ENCODE results near the gene GPR15. TPM values are rescaled to one million over a fixed set of nuclear protein-coding genes. Genes with fewer than 3 reads are reported as not detected.

The GPR15 gene
- total RNA-seq, 2 experiments from 2014 or later, result 8.4 to 9.6 TPM

GRCh38 chr3:98512576-98512975 is 19.2 kb upstream of the GPR15 start:
- Mint-ChIP-seq H3K27ac (no peak overlapping the region), H3K9me3 (no peaks in the 10 kb centered on the region), H3K4me1 (ENCODE audit: low read depth) (peaks cover 25% of the 10 kb centered on the region), H3K4me3 (no peak overlapping the region), H3K27me3 (no peaks in the 10 kb centered on the region), H3K36me3 (ENCODE audit: low read depth) (peaks cover 86% of the 10 kb centered on the region)
- ChIA-PET POLR2A (interaction anchor here (2.1 kb wide), 1 partner anchor 10 kb away, joined by 6 read pairs; the partner anchor contains the start of gene CLDND1), CTCF (no interaction called here)
- no peaks in the 10 kb centered on the region for H3K9me3 ChIP-seq (ENCODE audit: control insufficient read depth in 1 of 2, insufficient read depth in 1 of 2, low read length in 2 of 2)
- H3K4me3 ChIP-seq (ENCODE audit: low read length), result no peak overlapping the region
- TF ChIP-seq, protein P1, sequence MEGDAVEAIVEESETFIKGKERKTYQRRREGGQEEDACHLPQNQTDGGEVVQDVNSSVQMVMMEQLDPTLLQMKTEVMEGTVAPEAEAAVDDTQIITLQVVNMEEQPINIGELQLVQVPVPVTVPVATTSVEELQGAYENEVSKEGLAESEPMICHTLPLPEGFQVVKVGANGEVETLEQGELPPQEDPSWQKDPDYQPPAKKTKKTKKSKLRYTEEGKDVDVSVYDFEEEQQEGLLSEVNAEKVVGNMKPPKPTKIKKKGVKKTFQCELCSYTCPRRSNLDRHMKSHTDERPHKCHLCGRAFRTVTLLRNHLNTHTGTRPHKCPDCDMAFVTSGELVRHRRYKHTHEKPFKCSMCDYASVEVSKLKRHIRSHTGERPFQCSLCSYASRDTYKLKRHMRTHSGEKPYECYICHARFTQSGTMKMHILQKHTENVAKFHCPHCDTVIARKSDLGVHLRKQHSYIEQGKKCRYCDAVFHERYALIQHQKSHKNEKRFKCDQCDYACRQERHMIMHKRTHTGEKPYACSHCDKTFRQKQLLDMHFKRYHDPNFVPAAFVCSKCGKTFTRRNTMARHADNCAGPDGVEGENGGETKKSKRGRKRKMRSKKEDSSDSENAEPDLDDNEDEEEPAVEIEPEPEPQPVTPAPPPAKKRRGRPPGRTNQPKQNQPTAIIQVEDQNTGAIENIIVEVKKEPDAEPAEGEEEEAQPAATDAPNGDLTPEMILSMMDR (IDR thresholded peaks at IDR 0.05), result no peak
- H3K4me1 ChIP-seq (ENCODE audit: insufficient read depth, low read length), result peaks cover 2% of the 10 kb centered on the region
- DNase-seq (no peak), ATAC-seq (ENCODE audit: poor library complexity) (no peak)
- intact Hi-C loops (cut with DNase I, micrococcal nuclease), result loop anchor here in 1 of 2 experiments (5.0 to 10.0 kb wide), 2 partner anchors 478 to 690 kb away; partner anchors contain the start of genes CRYBG3 and GABRR3
- peaks cover 64% of the 10 kb centered on the region for H3K36me3 ChIP-seq (ENCODE audit: insufficient read depth, low read length)
- no peak overlapping the region for H3K27ac ChIP-seq (ENCODE audit: low read depth in 1 of 2, low read length in 2 of 2)
- H3K27me3 ChIP-seq (ENCODE audit: control insufficient read depth in 1 of 2, insufficient read depth in 2 of 2, low read length in 2 of 2), result no peaks in the 10 kb centered on the region

DNA sequence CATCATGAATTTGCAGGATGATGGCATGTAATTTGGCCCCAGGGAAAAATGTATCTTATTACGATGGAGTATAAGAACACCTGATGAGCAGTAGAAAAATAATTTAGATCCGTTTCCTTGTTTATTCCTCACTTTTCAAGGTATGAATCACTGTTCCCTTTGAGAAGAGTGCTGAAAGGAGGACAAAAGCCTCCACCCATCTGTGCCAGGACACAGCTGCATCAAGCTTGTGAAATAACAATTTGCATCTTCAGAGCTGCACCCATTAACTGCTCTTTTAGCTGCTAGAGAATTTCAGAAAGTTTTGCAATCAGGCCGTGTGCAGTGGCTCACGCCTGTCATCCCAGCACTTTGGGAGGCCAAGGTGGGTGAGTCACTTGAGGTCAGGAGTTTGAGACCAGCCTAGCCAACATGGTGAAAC is 18.7 kb upstream of the GPR15 start:
- intact Hi-C loops (cut with DNase I, micrococcal nuclease), result loop anchor here in 1 of 2 experiments (5.0 to 10.0 kb wide), 2 partner anchors 478 to 691 kb away; partner anchors contain the start of genes CRYBG3 and GABRR3
- ATAC-seq (ENCODE audit: poor library complexity) (no peak), DNase-seq (no peak)
- peaks cover 31% of the 10 kb centered on the region for H3K4me1 Mint-ChIP-seq (ENCODE audit: low read depth)
- no peak overlapping the region for H3K4me3 Mint-ChIP-seq
- TF ChIP-seq, protein P1 (IDR thresholded peaks at IDR 0.05), result no peak
- ChIA-PET CTCF (no interaction called here), POLR2A (interaction anchor here (2.1 kb wide), 1 partner anchor 10 kb away, joined by 6 read pairs; the partner anchor contains the start of gene CLDND1)
- Histone ChIP-seq H3K27me3 (ENCODE audit: control insufficient read depth in 1 of 2, insufficient read depth in 2 of 2, low read length in 2 of 2) (no peaks in the 10 kb centered on the region), H3K4me3 (ENCODE audit: low read length) (no peak overlapping the region), H3K4me1 (ENCODE audit: insufficient read depth, low read length) (peaks cover 2% of the 10 kb centered on the region), H3K9me3 (ENCODE audit: control insufficient read depth in 1 of 2, insufficient read depth in 1 of 2, low read length in 2 of 2) (no peaks in the 10 kb centered on the region), H3K36me3 (ENCODE audit: insufficient read depth, low read length) (peaks cover 69% of the 10 kb centered on the region), H3K27ac (ENCODE audit: low read depth in 1 of 2, low read length in 2 of 2) (no peak overlapping the region)
- H3K9me3 Mint-ChIP-seq, result no peaks in the 10 kb centered on the region
- no peak overlapping the region for H3K27ac Mint-ChIP-seq
- peaks cover 92% of the 10 kb centered on the region for H3K36me3 Mint-ChIP-seq (ENCODE audit: low read depth)
- no peaks in the 10 kb centered on the region for H3K27me3 Mint-ChIP-seq

- H3K4me3 ChIP-seq (ENCODE audit: low read length), result no peak overlapping the region
- Mint-ChIP-seq H3K27me3 (no peaks in the 10 kb centered on the region), H3K4me3 (no peak overlapping the region), H3K4me1 (ENCODE audit: low read depth) (peaks cover 32% of the 10 kb centered on the region), H3K9me3 (no peaks in the 10 kb centered on the region), H3K27ac (no peak overlapping the region), H3K36me3 (ENCODE audit: low read depth) (peaks cover 94% of the 10 kb centered on the region)
- ATAC-seq (ENCODE audit: poor library complexity) (no peak), DNase-seq (no peak)
- H3K4me1 ChIP-seq (ENCODE audit: insufficient read depth, low read length), result peaks cover 3% of the 10 kb centered on the region
- POLR2A ChIA-PET, result interaction anchor here (1.2 to 2.1 kb wide), 2 partner anchors 9 to 54 kb away, joined by 5 to 6 read pairs; partner anchors contain the start of gene CLDND1
- TF ChIP-seq, protein P1 (IDR thresholded peaks at IDR 0.05), result no peak
- H3K27me3 ChIP-seq (ENCODE audit: control insufficient read depth in 1 of 2, insufficient read depth in 2 of 2, low read length in 2 of 2), result no peaks in the 10 kb centered on the region
- no peak overlapping the region for H3K27ac ChIP-seq (ENCODE audit: low read depth in 1 of 2, low read length in 2 of 2)
- intact Hi-C loops (cut with DNase I, micrococcal nuclease), result loop anchor here in 1 of 2 experiments (5.0 to 10.0 kb wide), 2 partner anchors 479 to 691 kb away; partner anchors contain the start of genes CRYBG3 and GABRR3
- CTCF ChIA-PET, result no interaction called here
- H3K9me3 ChIP-seq (ENCODE audit: control insufficient read depth in 1 of 2, insufficient read depth in 1 of 2, low read length in 2 of 2), result no peaks in the 10 kb centered on the region
- H3K36me3 ChIP-seq (ENCODE audit: insufficient read depth, low read length), result peaks cover 71% of the 10 kb centered on the region
These were observed 18.0 kb upstream of the GPR15 start for GRCh38 chr3:98513736-98514135.
